ENCODE results near the gene ADORA1.

Gene ADORA1

GRCh38 chr1:203207751-203208150 lies 80.2 kb downstream of the ADORA1 start:
- H3K4me3 ChIP-seq (ENCODE audit: low read depth, low read length): no peak overlapping the region
- H2AFZ ChIP-seq (ENCODE audit: low read length, unreplicated experiment): no peak overlapping the region
- peaks cover 6% of the 10 kb centered on the region for H3K4me1 ChIP-seq (ENCODE audit: control insufficient read depth, insufficient read depth, low read length, unreplicated experiment)

GRCh38 chr1:203208181-203208580 lies 80.7 kb downstream of the ADORA1 start:
- Histone ChIP-seq H2AFZ (ENCODE audit: low read length, unreplicated experiment) (no peak overlapping the region), H3K4me3 (ENCODE audit: low read depth, low read length) (no peak overlapping the region), H3K36me3 (ENCODE audit: insufficient read depth, low read length) (no peaks in the 10 kb centered on the region), H3K27me3 (ENCODE audit: insufficient read depth, low read length) (no peaks in the 10 kb centered on the region), H3K4me1 (ENCODE audit: control insufficient read depth, insufficient read depth, low read length, unreplicated experiment) (peaks cover 2% of the 10 kb centered on the region), H3K27ac (ENCODE audit: low read depth, low read length) (no peak overlapping the region), H3K79me2 (ENCODE audit: control insufficient read depth, insufficient read depth, low read length, unreplicated experiment) (no peaks in the 10 kb centered on the region)

More at GRCh38 chr1:203207751-203208150, 80.2 kb downstream of the ADORA1 start:
- Histone ChIP-seq H3K27ac (ENCODE audit: low read depth, low read length) (no peak overlapping the region), H3K36me3 (ENCODE audit: insufficient read depth, low read length) (no peaks in the 10 kb centered on the region), H3K27me3 (ENCODE audit: insufficient read depth, low read length) (no peaks in the 10 kb centered on the region), H3K79me2 (ENCODE audit: control insufficient read depth, insufficient read depth, low read length, unreplicated experiment) (no peaks in the 10 kb centered on the region)

- Histone ChIP-seq H3K27me3 (ENCODE audit: insufficient read depth, low read length) (no peaks in the 10 kb centered on the region), H3K79me2 (ENCODE audit: control insufficient read depth, insufficient read depth, low read length, unreplicated experiment) (no peaks in the 10 kb centered on the region), H3K27ac (ENCODE audit: low read depth, low read length) (no peak overlapping the region), H3K4me3 (ENCODE audit: low read depth, low read length) (no peak overlapping the region), H2AFZ (ENCODE audit: low read length, unreplicated experiment) (no peak overlapping the region), H3K4me1 (ENCODE audit: control insufficient read depth, insufficient read depth, low read length, unreplicated experiment) (no peaks in the 10 kb centered on the region), H3K36me3 (ENCODE audit: insufficient read depth, low read length) (no peaks in the 10 kb centered on the region)
Observed at GRCh38 chr1:203210350-203210749, 82.8 kb downstream of the ADORA1 start.

- Histone ChIP-seq H2AFZ (ENCODE audit: low read length, unreplicated experiment) (no peak overlapping the region), H3K79me2 (ENCODE audit: control insufficient read depth, insufficient read depth, low read length, unreplicated experiment) (no peaks in the 10 kb centered on the region), H3K36me3 (ENCODE audit: insufficient read depth, low read length) (no peaks in the 10 kb centered on the region), H3K4me3 (ENCODE audit: low read depth, low read length) (no peak overlapping the region), H3K27me3 (ENCODE audit: insufficient read depth, low read length) (no peaks in the 10 kb centered on the region), H3K4me1 (ENCODE audit: control insufficient read depth, insufficient read depth, low read length, unreplicated experiment) (no peaks in the 10 kb centered on the region), H3K27ac (ENCODE audit: low read depth, low read length) (no peak overlapping the region)
Observed at GRCh38 chr1:203210988-203211387, 83.5 kb downstream of the ADORA1 start.

GRCh38 chr1:203211812-203212211 lies 84.3 kb downstream of the ADORA1 start:
- Histone ChIP-seq H3K36me3 (ENCODE audit: insufficient read depth, low read length) (no peaks in the 10 kb centered on the region), H3K4me1 (ENCODE audit: control insufficient read depth, insufficient read depth, low read length, unreplicated experiment) (no peaks in the 10 kb centered on the region), H3K27ac (ENCODE audit: low read depth, low read length) (no peak overlapping the region), H3K4me3 (ENCODE audit: low read depth, low read length) (no peak overlapping the region), H2AFZ (ENCODE audit: low read length, unreplicated experiment) (no peak overlapping the region), H3K79me2 (ENCODE audit: control insufficient read depth, insufficient read depth, low read length, unreplicated experiment) (no peaks in the 10 kb centered on the region), H3K27me3 (ENCODE audit: insufficient read depth, low read length) (0 out of 2 replicates have a peak, but pooled peaks cover under 1% of the 10 kb centered on the region)

GRCh38 chr1:203213126-203213525 lies 85.6 kb downstream of the ADORA1 start:
- H2AFZ ChIP-seq (ENCODE audit: low read length, unreplicated experiment): no peak overlapping the region
- no peaks in the 10 kb centered on the region for H3K4me1 ChIP-seq (ENCODE audit: control insufficient read depth, insufficient read depth, low read length, unreplicated experiment)
- no peaks in the 10 kb centered on the region for H3K79me2 ChIP-seq (ENCODE audit: control insufficient read depth, insufficient read depth, low read length, unreplicated experiment)
- H3K36me3 ChIP-seq (ENCODE audit: insufficient read depth, low read length): no peaks in the 10 kb centered on the region
- peaks cover 10% of the 10 kb centered on the region; the same call in 1 of the 2 replicates for H3K27me3 ChIP-seq (ENCODE audit: insufficient read depth, low read length)
- no peak overlapping the region for H3K27ac ChIP-seq (ENCODE audit: low read depth, low read length)
- no peak overlapping the region for H3K4me3 ChIP-seq (ENCODE audit: low read depth, low read length)

GRCh38 chr1:203214871-203215270 lies 87.3 kb downstream of the ADORA1 start:
- Histone ChIP-seq H3K4me3 (ENCODE audit: low read depth, low read length) (no peak overlapping the region), H3K4me1 (ENCODE audit: control insufficient read depth, insufficient read depth, low read length, unreplicated experiment) (no peaks in the 10 kb centered on the region), H2AFZ (ENCODE audit: low read length, unreplicated experiment) (no peak overlapping the region), H3K36me3 (ENCODE audit: insufficient read depth, low read length) (no peaks in the 10 kb centered on the region), H3K79me2 (ENCODE audit: control insufficient read depth, insufficient read depth, low read length, unreplicated experiment) (no peaks in the 10 kb centered on the region), H3K27me3 (ENCODE audit: insufficient read depth, low read length) (peaks cover 26% of the 10 kb centered on the region), H3K27ac (ENCODE audit: low read depth, low read length) (no peak overlapping the region)

- Histone ChIP-seq H3K4me1 (ENCODE audit: control insufficient read depth, insufficient read depth, low read length, unreplicated experiment) (no peaks in the 10 kb centered on the region), H3K27me3 (ENCODE audit: insufficient read depth, low read length) (peaks cover 26% of the 10 kb centered on the region), H3K36me3 (ENCODE audit: insufficient read depth, low read length) (no peaks in the 10 kb centered on the region), H2AFZ (ENCODE audit: low read length, unreplicated experiment) (no peak overlapping the region), H3K4me3 (ENCODE audit: low read depth, low read length) (no peak overlapping the region), H3K27ac (ENCODE audit: low read depth, low read length) (no peak overlapping the region), H3K79me2 (ENCODE audit: control insufficient read depth, insufficient read depth, low read length, unreplicated experiment) (no peaks in the 10 kb centered on the region)
Observed at GRCh38 chr1:203215573-203215972, 88.0 kb downstream of the ADORA1 start.

GRCh38 chr1:203216274-203217138 lies 89.0 kb downstream of the ADORA1 start:
- no peak overlapping the region for H3K27ac ChIP-seq (ENCODE audit: low read depth, low read length)
- H2AFZ ChIP-seq (ENCODE audit: low read length, unreplicated experiment): no peak overlapping the region

More at GRCh38 chr1:203216274-203217138, 89.0 kb downstream of the ADORA1 start:
- Histone ChIP-seq H3K79me2 (ENCODE audit: control insufficient read depth, insufficient read depth, low read length, unreplicated experiment) (no peaks in the 10 kb centered on the region), H3K36me3 (ENCODE audit: insufficient read depth, low read length) (no peaks in the 10 kb centered on the region), H3K27me3 (ENCODE audit: insufficient read depth, low read length) (peaks cover 30% of the 10 kb centered on the region), H3K4me1 (ENCODE audit: control insufficient read depth, insufficient read depth, low read length, unreplicated experiment) (no peaks in the 10 kb centered on the region), H3K4me3 (ENCODE audit: low read depth, low read length) (no peak overlapping the region)
